Measurements from ENCODE around the gene SPNS1. TPM values are rescaled to one million over a fixed set of nuclear protein-coding genes. Genes with fewer than 3 reads are reported as not detected.
"Not testable (repeated sequence)": the region's sequence is repeated elsewhere in the genome, so short reads cannot be mapped to it uniquely, and the experiment has no call there.

The SPNS1 gene
- total RNA-seq, 1 experiment from 2014 or later = 22.1 TPM

DNA sequence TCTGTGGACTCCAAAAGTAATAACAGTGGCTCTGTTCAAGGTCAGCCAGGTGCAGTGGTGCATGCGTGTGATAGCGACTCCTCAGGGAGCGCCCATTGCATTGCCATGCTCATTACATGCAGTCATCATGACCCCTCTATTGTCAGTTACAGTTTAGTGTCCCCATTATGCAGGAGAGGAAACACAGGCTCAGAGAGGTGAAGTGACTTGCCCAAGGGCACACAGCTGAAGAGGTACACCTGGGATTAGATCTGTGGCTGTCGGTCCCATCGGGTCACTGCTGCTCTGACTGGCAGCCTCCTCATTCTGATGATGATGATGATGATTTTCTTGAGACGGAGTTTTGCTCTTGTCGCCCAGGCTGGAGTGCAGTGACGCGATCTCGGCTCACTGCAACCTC lies 17.9 kb downstream of the SPNS1 start:
- H3K36me3 ChIP-seq = no peaks in the 10 kb centered on the region
- no peak for DNase-seq
- H3K27me3 ChIP-seq = no peaks in the 10 kb centered on the region
- no peak overlapping the region for H3K4me3 ChIP-seq
- no peaks in the 10 kb centered on the region for H3K4me1 ChIP-seq
- no peaks in the 10 kb centered on the region for H3K9me3 ChIP-seq (replicated peaks)
- H3K27ac ChIP-seq = no peak overlapping the region

GRCh38 chr16:28998837-28999236 lies 24.3 kb downstream of the SPNS1 start:
- no peak overlapping the region for H3K27ac ChIP-seq
- DNase-seq = no peak
- no peaks in the 10 kb centered on the region for H3K9me3 ChIP-seq (replicated peaks)
- no peak overlapping the region for H3K4me3 ChIP-seq
- H3K4me1 ChIP-seq = no peaks in the 10 kb centered on the region
- H3K27me3 ChIP-seq = no peaks in the 10 kb centered on the region
- no peaks in the 10 kb centered on the region for H3K36me3 ChIP-seq

DNA sequence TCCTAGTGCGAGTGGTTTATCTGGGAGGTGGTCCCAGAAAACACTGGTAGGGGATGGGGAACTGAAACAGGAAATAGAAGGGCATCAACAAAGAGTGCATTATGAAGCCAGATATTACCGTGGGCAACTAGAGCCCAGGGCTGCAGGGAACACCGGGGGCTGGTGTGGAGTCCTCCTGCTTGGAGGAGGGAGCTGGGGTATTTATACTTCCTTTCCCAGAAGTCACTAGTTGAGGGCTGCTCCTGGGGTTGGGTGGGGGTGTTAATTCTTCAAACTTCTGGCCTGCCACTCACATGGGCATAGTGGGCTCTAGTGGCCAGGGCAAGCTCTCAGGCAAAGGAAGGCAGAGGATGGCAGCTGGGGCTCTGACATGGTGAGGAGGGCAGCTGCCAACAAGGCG lies 25.0 kb downstream of the SPNS1 start:
- DNase-seq = no peak
- Histone ChIP-seq H3K9me3 (replicated peaks) (no peaks in the 10 kb centered on the region), H3K27me3 (no peaks in the 10 kb centered on the region), H3K27ac (no peak overlapping the region), H3K4me3 (no peak overlapping the region), H3K4me1 (no peaks in the 10 kb centered on the region), H3K36me3 (no peaks in the 10 kb centered on the region)

DNA sequence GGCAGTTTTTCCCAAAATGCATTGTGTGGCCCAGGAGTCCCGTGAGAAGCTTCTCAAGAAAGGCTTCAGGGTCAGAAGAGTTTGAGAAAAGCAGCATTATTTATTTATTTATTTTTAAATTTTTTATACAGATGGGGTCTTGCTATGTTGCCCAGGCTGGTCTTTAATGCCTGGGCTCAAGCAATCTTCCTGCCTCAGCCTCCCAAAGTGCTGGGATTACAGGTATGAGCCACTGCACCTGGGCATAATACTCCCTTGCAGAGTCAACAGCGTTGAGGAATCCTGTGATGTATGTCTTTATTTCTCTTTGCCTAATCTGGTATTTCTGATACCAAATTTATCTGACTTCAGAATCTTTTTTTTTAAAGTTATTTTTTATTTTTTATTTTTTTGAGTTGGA lies 25.4 kb downstream of the SPNS1 start:
- Histone ChIP-seq H3K27ac (no peak overlapping the region), H3K9me3 (replicated peaks) (no peaks in the 10 kb centered on the region), H3K4me1 (no peaks in the 10 kb centered on the region), H3K36me3 (no peaks in the 10 kb centered on the region), H3K4me3 (no peak overlapping the region), H3K27me3 (no peaks in the 10 kb centered on the region)
- no peak for DNase-seq

DNA sequence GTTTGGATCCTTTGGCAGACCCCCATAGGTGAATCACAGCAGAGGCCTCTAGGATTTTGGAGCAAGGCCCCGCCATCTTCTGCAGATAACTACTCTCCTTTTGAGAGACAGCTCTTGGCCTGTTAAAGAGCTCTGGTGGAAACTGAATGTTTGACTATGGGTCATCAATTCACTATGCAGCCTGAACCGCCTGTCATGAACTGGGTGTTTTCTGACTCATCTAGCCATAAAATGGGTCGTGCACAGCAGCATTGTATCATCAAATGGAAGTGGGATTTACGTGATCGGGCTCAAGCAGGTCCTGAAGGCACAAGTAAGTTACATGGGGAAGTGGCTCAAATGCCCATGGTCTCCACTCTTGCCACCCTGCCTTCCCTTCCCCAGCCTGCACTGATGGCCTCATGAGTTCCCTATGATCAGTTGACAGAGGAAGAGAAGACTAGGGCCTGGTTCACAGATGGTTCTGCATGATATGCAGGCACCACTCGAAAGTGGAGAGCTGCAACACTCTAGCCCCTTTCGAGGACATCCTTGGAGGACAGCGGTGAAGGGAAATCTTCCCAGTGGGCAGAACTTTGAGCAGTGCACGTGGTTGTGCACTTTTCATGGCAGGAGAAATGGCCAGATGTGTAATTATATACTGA lies 30.0 kb downstream of the SPNS1 start:
- not testable (repeated sequence) for DNase-seq; H3K9me3 ChIP-seq (replicated peaks); H3K36me3 ChIP-seq; H3K27me3 ChIP-seq; H3K27ac ChIP-seq; H3K4me3 ChIP-seq; H3K4me1 ChIP-seq

DNA sequence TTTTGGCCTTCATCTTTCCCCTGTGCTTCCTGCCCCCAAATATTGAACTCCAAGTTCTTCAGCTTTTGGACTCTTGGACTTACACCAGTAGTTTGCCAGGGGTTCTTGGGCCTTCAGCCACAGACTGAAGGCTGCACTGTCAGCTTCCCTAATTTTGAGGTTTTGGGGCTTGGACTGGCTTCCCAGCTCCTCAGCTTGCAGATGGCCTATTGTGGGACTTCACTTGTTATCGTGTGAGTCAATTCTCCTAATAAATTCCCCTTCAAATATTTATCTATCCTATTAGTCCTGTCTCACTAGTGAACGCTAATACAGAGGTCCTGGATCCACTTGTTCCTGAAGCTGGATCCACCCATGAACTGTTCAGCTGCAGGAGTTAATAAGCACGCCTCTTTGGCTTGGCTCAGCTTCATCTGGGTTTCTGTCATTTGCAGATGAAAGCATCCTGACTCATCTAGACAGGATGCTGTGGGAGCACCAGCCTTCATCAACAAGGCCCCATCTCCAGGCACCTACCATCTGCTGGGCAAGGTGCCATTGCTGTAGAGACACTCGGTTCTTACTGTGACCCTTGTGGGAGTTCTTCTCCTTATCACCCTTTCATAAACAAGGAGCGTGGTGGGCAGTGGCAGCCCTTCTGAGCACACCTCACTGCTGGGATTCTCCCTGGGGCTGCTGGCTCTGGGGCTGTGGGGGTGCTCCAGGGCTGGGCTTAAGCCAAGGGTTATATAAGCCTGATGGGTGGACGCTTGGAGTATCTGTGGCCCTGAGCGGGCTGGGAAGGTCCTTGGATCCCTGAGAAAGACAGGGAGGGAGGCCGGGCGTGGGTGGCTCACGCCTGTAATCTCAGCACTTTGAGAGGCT lies 33.4 kb downstream of the SPNS1 start:
- Histone ChIP-seq H3K4me1 (no peaks in the 10 kb centered on the region), H3K4me3 (no peak overlapping the region), H3K27ac (no peak overlapping the region), H3K9me3 (replicated peaks) (no peaks in the 10 kb centered on the region), H3K36me3 (no peaks in the 10 kb centered on the region), H3K27me3 (no peaks in the 10 kb centered on the region)
- DNase-seq = no peak

GRCh38 chr16:29009050-29009837 lies 34.7 kb downstream of the SPNS1 start:
- Histone ChIP-seq H3K9me3 (replicated peaks) (no peaks in the 10 kb centered on the region), H3K4me1 (no peaks in the 10 kb centered on the region), H3K36me3 (no peaks in the 10 kb centered on the region), H3K27ac (no peak overlapping the region), H3K4me3 (no peak overlapping the region), H3K27me3 (no peaks in the 10 kb centered on the region)
- DNase-seq = no peak

- no peaks in the 10 kb centered on the region for H3K9me3 ChIP-seq (replicated peaks)
- H3K4me3 ChIP-seq = no peak overlapping the region
- no peak overlapping the region for H3K27ac ChIP-seq
- H3K4me1 ChIP-seq = no peaks in the 10 kb centered on the region
- no peak for DNase-seq
- H3K36me3 ChIP-seq = no peaks in the 10 kb centered on the region
- no peaks in the 10 kb centered on the region for H3K27me3 ChIP-seq
These were observed 35.2 kb downstream of the SPNS1 start for GRCh38 chr16:29009838-29010166.

DNA sequence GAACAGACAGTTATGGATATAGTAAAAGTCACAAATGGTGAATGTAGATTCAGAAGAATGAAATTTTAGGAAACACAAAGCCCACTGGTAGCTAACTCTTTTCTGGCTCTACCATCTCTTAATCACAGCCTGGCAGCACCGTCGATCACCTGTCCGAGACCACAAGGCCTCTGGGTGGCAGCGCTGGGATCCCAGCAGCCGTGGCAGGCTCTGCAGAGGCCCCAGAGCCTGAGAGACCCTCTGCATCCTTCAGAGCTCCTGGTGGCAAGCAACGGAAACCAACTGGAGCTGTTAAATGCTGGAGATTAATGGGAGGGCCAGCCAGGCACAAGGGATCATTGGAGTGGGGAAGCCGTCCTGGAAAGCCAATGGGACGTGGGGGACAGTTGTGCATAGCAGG lies 36.5 kb downstream of the SPNS1 start:
- Histone ChIP-seq H3K36me3 (no peaks in the 10 kb centered on the region), H3K9me3 (replicated peaks) (no peaks in the 10 kb centered on the region), H3K4me3 (no peak overlapping the region), H3K27ac (no peak overlapping the region), H3K4me1 (no peaks in the 10 kb centered on the region), H3K27me3 (no peaks in the 10 kb centered on the region)
- no peak for DNase-seq

- Histone ChIP-seq H3K27me3 (no peaks in the 10 kb centered on the region), H3K4me3 (no peak overlapping the region)
- DNase-seq = no peak
These were observed 37.3 kb downstream of the SPNS1 start for GRCh38 chr16:29011851-29012250.

GRCh38 chr16:29012913-29013553 lies 38.5 kb downstream of the SPNS1 start:
- DNase-seq = no peak
- Histone ChIP-seq H3K27me3 (no peaks in the 10 kb centered on the region), H3K9me3 (replicated peaks) (no peaks in the 10 kb centered on the region), H3K36me3 (no peaks in the 10 kb centered on the region), H3K4me1 (no peaks in the 10 kb centered on the region), H3K27ac (no peak overlapping the region), H3K4me3 (no peak overlapping the region)

More at GRCh38 chr16:29011851-29012250, 37.3 kb downstream of the SPNS1 start:
- Histone ChIP-seq H3K27ac (no peak overlapping the region), H3K36me3 (no peaks in the 10 kb centered on the region), H3K4me1 (no peaks in the 10 kb centered on the region), H3K9me3 (replicated peaks) (no peaks in the 10 kb centered on the region)

GRCh38 chr16:29014561-29015069 lies 40.0 kb downstream of the SPNS1 start:
- Histone ChIP-seq H3K4me3 (no peak overlapping the region), H3K4me1 (no peaks in the 10 kb centered on the region), H3K27ac (no peak overlapping the region), H3K36me3 (no peaks in the 10 kb centered on the region), H3K27me3 (no peaks in the 10 kb centered on the region), H3K9me3 (replicated peaks) (no peaks in the 10 kb centered on the region)
- no peak for DNase-seq

- no peak overlapping the region for H3K27ac ChIP-seq
- no peaks in the 10 kb centered on the region; the same call in 1 of the 2 replicates for H3K27me3 ChIP-seq
- H3K4me3 ChIP-seq = no peak overlapping the region
- DNase-seq = no peak
- no peaks in the 10 kb centered on the region for H3K36me3 ChIP-seq
- H3K9me3 ChIP-seq (replicated peaks) = no peaks in the 10 kb centered on the region
- H3K4me1 ChIP-seq = no peaks in the 10 kb centered on the region
These were observed 47.6 kb downstream of the SPNS1 start for GRCh38 chr16:29022196-29022595.

DNA sequence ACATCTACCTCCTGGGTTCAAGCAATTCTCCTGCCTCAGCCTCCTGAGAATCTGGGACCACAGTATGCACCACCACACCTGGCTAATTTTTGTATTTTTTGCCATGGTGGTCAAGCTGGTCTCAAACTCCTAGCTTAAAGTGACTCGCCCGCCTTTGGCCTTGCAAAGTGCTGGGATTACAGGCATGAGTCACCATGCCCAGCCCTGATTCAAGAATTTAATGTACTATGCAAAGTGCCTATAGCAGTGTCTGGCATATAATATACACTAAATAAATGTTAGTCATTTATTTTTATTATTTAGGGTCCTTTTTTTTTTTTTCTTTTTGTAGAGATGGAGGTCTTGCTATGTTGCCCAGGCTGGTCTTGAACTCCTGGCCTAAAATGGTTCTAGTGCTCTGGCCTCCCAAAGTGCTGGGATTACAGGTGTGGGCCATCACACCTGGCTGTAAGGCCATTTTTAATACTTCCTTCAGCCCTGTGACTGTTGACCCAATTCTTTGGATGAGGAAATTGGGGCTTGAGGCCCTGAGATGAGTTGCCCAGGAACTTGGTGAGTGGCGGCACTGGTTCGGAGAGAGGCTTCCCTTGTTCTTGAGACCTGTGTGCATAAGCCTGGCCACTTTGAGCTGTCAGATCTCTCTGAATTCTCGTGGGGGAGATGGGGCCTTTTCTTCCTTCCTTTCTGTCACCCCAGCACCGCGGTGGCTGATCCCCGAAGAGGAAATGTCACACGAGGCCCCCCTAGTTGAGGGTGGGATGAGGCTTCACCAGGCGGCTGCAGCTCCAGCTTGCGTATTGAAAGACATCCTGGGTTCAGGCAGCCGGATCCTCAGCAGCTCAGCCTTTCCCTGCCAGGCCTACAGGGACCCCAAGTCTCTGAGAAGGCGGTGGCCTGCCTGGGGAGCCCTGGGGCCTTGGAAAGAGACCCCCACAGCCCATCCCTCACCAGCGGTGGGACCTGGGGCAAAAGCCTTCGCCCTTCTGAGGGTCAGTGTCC lies 49.0 kb downstream of the SPNS1 start:
- Histone ChIP-seq H3K4me1 (no peaks in the 10 kb centered on the region), H3K27ac (no peak overlapping the region), H3K9me3 (replicated peaks) (no peaks in the 10 kb centered on the region), H3K4me3 (no peak overlapping the region), H3K36me3 (no peaks in the 10 kb centered on the region), H3K27me3 (no peaks in the 10 kb centered on the region; the same call in 1 of the 2 replicates)
- no peak for DNase-seq

Measured in SJCRH30 (cell line).